ENCODE results near the gene ANKS1B. TPM values are rescaled to one million over a fixed set of nuclear protein-coding genes. Genes with fewer than 3 reads are reported as not detected.

Gene ANKS1B
- total RNA-seq, 1 experiment from 2014 or later = 5.8 TPM

DNA sequence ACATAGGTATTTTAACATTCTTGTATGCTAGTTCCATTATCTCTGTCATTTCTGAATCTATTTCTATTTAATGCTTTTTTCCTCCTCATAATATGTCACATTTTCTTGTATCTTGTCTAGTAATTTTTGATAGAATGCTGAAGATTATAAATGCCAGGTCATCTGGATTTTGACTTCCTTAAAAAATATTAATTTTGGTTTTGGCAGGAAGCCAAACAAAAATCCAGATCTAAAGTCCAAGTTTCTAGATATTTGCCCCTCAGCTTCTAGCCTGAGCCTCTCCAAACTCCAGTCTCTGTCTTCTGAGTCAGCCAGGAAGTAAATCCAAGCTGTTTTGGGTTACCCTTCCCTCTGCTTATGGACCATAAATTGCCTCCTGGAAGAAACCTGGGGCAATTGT lies 1004.2 kb downstream of the ANKS1B start:
- peaks cover 5% of the 10 kb centered on the region for H3K36me3 Mint-ChIP-seq
- H3K27ac Mint-ChIP-seq = no peak overlapping the region
- TF ChIP-seq CTCF (IDR thresholded peaks at IDR 0.05) (no peak), ZNF671 (CRISPR knock-in tag; IDR thresholded peaks at IDR 0.05) (no peak), PRRX2 (CRISPR knock-in tag; IDR thresholded peaks at IDR 0.05) (no peak), ERG (CRISPR knock-in tag; IDR thresholded peaks at IDR 0.05) (no peak)
- TF ChIP-seq, protein P1, sequence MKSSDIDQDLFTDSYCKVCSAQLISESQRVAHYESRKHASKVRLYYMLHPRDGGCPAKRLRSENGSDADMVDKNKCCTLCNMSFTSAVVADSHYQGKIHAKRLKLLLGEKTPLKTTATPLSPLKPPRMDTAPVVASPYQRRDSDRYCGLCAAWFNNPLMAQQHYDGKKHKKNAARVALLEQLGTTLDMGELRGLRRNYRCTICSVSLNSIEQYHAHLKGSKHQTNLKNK (CRISPR knock-in tag; IDR thresholded peaks at IDR 0.05) = no peak
- H3K27me3 Mint-ChIP-seq (ENCODE audit: low read depth) = peaks cover 5% of the 10 kb centered on the region
- no peak for ATAC-seq
- no peak overlapping the region for H3K4me3 Mint-ChIP-seq
- no peaks in the 10 kb centered on the region for H3K4me1 Mint-ChIP-seq
- CTCF ChIA-PET = no interaction called here
- DNase-seq (ENCODE audit: low spot score) = no peak
- POLR2A ChIA-PET = no interaction called here
- H3K9me3 Mint-ChIP-seq = peaks cover 29% of the 10 kb centered on the region

DNA sequence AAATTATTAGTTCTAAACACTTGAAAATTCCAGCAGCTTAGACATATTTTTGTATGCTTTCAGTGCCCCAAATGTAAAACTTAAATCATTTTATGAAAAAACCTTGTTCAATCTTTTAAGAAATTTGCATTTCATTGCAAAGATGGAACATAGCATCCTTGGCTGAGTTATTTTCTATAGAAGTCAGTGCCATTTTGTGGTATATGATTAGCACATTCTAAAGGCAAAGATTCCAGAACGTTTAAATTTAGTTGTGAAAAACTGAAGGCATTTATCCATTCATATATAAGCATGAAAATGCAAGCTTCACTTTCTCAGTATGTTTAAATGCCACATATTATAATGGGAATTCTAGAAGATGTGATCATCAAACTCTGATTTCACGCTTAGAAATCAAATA lies 1007.5 kb downstream of the ANKS1B start:
- Mint-ChIP-seq H3K9me3 (peaks cover 15% of the 10 kb centered on the region), H3K4me1 (no peaks in the 10 kb centered on the region), H3K36me3 (peaks cover 5% of the 10 kb centered on the region), H3K27me3 (ENCODE audit: low read depth) (no peaks in the 10 kb centered on the region; the same call in 1 of the 2 replicates), H3K4me3 (no peak overlapping the region), H3K27ac (no peak overlapping the region)
- ATAC-seq (no peak), DNase-seq (ENCODE audit: low spot score) (no peak)
- CTCF ChIA-PET = no interaction called here
- POLR2A ChIA-PET = no interaction called here
- TF ChIP-seq, protein P2, sequence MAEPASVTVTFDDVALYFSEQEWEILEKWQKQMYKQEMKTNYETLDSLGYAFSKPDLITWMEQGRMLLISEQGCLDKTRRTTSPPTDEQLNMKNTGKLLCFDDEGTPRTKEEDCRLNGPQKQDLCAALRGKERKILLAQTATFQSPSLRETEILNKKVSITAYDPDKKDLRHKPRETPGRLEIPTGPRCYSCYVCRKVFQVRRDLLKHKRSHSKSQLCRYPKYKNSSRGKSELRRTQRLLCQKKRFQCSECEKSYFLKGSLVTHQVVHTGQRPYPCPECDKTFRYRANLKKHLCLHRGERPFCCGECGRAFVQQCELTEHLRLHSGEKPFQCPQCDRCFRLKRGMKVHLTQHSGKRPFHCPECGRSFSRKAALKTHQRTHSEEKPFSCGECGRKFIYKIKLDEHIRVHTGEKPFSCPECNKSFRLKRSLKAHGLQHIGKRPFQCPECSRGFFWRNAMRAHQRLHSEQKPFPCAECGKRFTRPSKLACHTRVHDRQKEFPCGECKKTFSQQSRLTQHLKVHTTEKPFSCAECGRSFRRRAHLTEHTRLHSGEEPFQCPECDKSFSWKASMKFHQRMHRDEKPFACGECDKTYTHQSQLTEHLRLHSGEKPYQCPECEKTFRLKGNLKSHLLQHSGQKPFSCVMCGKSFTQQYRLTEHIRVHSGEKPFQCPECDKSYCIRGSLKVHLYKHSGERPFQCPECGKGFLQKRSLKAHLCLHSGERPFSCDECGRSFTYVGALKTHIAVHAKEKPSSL (CRISPR knock-in tag; conservative IDR thresholded peaks at IDR 0.05) = no peak
- TF ChIP-seq, protein P3, sequence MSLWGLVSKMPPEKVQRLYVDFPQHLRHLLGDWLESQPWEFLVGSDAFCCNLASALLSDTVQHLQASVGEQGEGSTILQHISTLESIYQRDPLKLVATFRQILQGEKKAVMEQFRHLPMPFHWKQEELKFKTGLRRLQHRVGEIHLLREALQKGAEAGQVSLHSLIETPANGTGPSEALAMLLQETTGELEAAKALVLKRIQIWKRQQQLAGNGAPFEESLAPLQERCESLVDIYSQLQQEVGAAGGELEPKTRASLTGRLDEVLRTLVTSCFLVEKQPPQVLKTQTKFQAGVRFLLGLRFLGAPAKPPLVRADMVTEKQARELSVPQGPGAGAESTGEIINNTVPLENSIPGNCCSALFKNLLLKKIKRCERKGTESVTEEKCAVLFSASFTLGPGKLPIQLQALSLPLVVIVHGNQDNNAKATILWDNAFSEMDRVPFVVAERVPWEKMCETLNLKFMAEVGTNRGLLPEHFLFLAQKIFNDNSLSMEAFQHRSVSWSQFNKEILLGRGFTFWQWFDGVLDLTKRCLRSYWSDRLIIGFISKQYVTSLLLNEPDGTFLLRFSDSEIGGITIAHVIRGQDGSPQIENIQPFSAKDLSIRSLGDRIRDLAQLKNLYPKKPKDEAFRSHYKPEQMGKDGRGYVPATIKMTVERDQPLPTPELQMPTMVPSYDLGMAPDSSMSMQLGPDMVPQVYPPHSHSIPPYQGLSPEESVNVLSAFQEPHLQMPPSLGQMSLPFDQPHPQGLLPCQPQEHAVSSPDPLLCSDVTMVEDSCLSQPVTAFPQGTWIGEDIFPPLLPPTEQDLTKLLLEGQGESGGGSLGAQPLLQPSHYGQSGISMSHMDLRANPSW (CRISPR knock-in tag; conservative IDR thresholded peaks at IDR 0.05; ENCODE audit: low read depth) = no peak
- TF ChIP-seq ZNF219 (CRISPR knock-in tag; IDR thresholded peaks at IDR 0.05; ENCODE audit: borderline replicate concordance) (no peak), ZNF138 (CRISPR knock-in tag; conservative IDR thresholded peaks at IDR 0.05) (no peak), HMGXB4 (CRISPR knock-in tag; IDR thresholded peaks at IDR 0.05) (no peak), FOXP4 (CRISPR knock-in tag; IDR thresholded peaks at IDR 0.05) (no peak), CREB1 (CRISPR knock-in tag; IDR thresholded peaks at IDR 0.05) (no peak), TCF7 (CRISPR knock-in tag; IDR thresholded peaks at IDR 0.05; ENCODE audit: low read depth) (no peak), FOXP1 (CRISPR knock-in tag; IDR thresholded peaks at IDR 0.05; ENCODE audit: borderline replicate concordance) (no peak), ZNF317 (CRISPR knock-in tag; IDR thresholded peaks at IDR 0.05; ENCODE audit: borderline replicate concordance, low read depth) (no peak), OVOL2 (CRISPR knock-in tag; IDR thresholded peaks at IDR 0.05; ENCODE audit: borderline replicate concordance) (no peak)
- TF ChIP-seq, protein P4, sequence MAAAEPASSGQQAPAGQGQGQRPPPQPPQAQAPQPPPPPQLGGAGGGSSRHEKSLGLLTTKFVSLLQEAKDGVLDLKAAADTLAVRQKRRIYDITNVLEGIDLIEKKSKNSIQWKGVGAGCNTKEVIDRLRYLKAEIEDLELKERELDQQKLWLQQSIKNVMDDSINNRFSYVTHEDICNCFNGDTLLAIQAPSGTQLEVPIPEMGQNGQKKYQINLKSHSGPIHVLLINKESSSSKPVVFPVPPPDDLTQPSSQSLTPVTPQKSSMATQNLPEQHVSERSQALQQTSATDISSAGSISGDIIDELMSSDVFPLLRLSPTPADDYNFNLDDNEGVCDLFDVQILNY (CRISPR knock-in tag; IDR thresholded peaks at IDR 0.05) = no peak
- TF ChIP-seq, protein P5, sequence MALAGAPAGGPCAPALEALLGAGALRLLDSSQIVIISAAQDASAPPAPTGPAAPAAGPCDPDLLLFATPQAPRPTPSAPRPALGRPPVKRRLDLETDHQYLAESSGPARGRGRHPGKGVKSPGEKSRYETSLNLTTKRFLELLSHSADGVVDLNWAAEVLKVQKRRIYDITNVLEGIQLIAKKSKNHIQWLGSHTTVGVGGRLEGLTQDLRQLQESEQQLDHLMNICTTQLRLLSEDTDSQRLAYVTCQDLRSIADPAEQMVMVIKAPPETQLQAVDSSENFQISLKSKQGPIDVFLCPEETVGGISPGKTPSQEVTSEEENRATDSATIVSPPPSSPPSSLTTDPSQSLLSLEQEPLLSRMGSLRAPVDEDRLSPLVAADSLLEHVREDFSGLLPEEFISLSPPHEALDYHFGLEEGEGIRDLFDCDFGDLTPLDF (CRISPR knock-in tag; IDR thresholded peaks at IDR 0.05) = no peak
- TF ChIP-seq, protein P6, sequence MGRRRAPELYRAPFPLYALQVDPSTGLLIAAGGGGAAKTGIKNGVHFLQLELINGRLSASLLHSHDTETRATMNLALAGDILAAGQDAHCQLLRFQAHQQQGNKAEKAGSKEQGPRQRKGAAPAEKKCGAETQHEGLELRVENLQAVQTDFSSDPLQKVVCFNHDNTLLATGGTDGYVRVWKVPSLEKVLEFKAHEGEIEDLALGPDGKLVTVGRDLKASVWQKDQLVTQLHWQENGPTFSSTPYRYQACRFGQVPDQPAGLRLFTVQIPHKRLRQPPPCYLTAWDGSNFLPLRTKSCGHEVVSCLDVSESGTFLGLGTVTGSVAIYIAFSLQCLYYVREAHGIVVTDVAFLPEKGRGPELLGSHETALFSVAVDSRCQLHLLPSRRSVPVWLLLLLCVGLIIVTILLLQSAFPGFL (CRISPR knock-in tag; IDR thresholded peaks at IDR 0.05; ENCODE audit: borderline replicate concordance) = no peak
